ENCODE measurements around the gene KCNH4.
"Not testable (repeated sequence)": the region's sequence is repeated elsewhere in the genome, so short reads cannot be mapped to it uniquely, and the experiment has no call there.

DNA sequence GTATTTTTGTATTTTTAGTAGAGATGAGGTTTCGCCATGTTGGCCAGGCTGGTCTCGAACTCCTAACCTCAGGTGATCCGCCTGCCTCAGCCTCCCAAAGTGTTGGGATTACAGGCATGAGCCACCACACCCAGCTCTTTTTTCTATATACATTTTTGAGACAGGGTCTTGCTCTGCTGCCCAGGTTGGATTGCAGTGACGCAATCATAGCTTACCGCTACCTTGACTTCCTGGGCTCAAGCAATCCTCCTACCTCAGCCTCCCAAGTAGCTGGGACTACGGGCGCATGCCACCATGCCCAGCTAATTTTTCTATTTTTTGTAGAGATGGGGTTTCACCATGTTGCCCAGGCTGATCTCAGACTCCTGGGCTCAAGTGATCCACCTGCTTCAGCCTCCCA is 40.3 kb downstream of the KCNH4 start:
- TF ChIP-seq, protein P1, sequence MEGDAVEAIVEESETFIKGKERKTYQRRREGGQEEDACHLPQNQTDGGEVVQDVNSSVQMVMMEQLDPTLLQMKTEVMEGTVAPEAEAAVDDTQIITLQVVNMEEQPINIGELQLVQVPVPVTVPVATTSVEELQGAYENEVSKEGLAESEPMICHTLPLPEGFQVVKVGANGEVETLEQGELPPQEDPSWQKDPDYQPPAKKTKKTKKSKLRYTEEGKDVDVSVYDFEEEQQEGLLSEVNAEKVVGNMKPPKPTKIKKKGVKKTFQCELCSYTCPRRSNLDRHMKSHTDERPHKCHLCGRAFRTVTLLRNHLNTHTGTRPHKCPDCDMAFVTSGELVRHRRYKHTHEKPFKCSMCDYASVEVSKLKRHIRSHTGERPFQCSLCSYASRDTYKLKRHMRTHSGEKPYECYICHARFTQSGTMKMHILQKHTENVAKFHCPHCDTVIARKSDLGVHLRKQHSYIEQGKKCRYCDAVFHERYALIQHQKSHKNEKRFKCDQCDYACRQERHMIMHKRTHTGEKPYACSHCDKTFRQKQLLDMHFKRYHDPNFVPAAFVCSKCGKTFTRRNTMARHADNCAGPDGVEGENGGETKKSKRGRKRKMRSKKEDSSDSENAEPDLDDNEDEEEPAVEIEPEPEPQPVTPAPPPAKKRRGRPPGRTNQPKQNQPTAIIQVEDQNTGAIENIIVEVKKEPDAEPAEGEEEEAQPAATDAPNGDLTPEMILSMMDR (IDR thresholded peaks at IDR 0.05): not testable (repeated sequence)
- TF ChIP-seq POLR2A (IDR thresholded peaks at IDR 0.05): not testable (repeated sequence)

All from heart left ventricle (tissue), 13 donors.